Natural killer cell (primary cell): ENCODE results near the gene PCID2. TPM values are rescaled to one million over a fixed set of nuclear protein-coding genes. Genes with fewer than 3 reads are reported as not detected.

Source experiments
- ATAC-seq, 3 donors: fragments of 150-1000 bp in 2 of 3; fragments of 200-7000 bp in 1 of 3; cut with Tn5 transposase; 1 replicate in 1 of 3; 2 replicates in 2 of 3; pipeline ENCODE4 v1.10.0; 2021; ENCODE audit warnings: mild to moderate bottlenecking in 2 of 3, moderate library complexity in 2 of 3
- DNase-seq, 2 donors: peaks; one replicate each; pipeline versions ENCODE4 v3.0.0 to v3.0.0-alpha.2; 2013 to 2021; ENCODE audit warnings: mixed read lengths in 1 of 2
- H3K27ac ChIP-seq: one replicate; pipeline ENCODE4 v1.5.1; 2013; ENCODE audit warnings: mild to moderate bottlenecking, low read length
- H3K27me3 ChIP-seq: one replicate; pipeline ENCODE4 v1.6.1; 2013; ENCODE audit warnings: low read length; ENCODE audit not compliant: control insufficient read depth, insufficient read depth
- H3K36me3 ChIP-seq: one replicate; pipeline ENCODE4 v1.6.1; 2013; ENCODE audit warnings: low read length; ENCODE audit not compliant: control insufficient read depth, insufficient read depth
- H3K4me1 ChIP-seq: one replicate; pipeline ENCODE4 v1.6.1; 2013; ENCODE audit warnings: low read length; ENCODE audit not compliant: control insufficient read depth, insufficient read depth
- H3K4me3 ChIP-seq: one replicate; pipeline ENCODE4 v1.5.1; 2013; ENCODE audit warnings: low read length
- H3K9me3 ChIP-seq: one replicate; pipeline ENCODE4 v1.6.1; 2013; ENCODE audit warnings: low read length; ENCODE audit not compliant: control insufficient read depth, insufficient read depth
- H3K27ac Mint-ChIP-seq, 2 donors: one replicate each; pipeline ENCODE4 v1.8.0; 2022; ENCODE audit warnings: mild to moderate bottlenecking in 2 of 2, mixed read lengths in 2 of 2, moderate library complexity in 1 of 2
- H3K27me3 Mint-ChIP-seq, 2 donors: one replicate each; pipeline ENCODE4 v1.8.0; 2022; ENCODE audit warnings: low read depth in 2 of 2, mixed read lengths in 2 of 2
- H3K36me3 Mint-ChIP-seq: one replicate; pipeline ENCODE4 v1.8.0; 2022; ENCODE audit warnings: mixed read lengths
- H3K4me1 Mint-ChIP-seq, 2 donors: one replicate each; pipeline ENCODE4 v1.8.0; 2022; ENCODE audit warnings: mixed read lengths in 2 of 2
- H3K4me3 Mint-ChIP-seq: one replicate; pipeline ENCODE4 v1.8.0; 2022; ENCODE audit warnings: mild to moderate bottlenecking, moderate library complexity, mixed read lengths
- H3K9me3 Mint-ChIP-seq, 2 donors: one replicate each; pipeline ENCODE4 v1.8.0; 2022; ENCODE audit warnings: mixed read lengths in 2 of 2
- CTCF ChIP-seq: fragments of 200-600 bp; IDR thresholded peaks from one replicate; pipeline ENCODE4 v1.8.0; 2022; ENCODE audit warnings: antibody characterized with exemption
- WGBS: methylation state at CpG from one replicate; pipeline ENCODE4 v1.1.7; 2013; ENCODE audit warnings: missing lambda C conversion rate; ENCODE audit not compliant: insufficient coverage; 5-methylcytosine and 5-hydroxymethylcytosine counted together
- intact Hi-C: fragments of 100-400 bp; cut with micrococcal nuclease; formaldehyde crosslinking; loops from one replicate; pipeline ENCODE4 v1.14.2; 2022
- total RNA-seq, 4 donors: library from RNA; stranded (reverse); fragments of 120-200 nt in 1 of 4; gene quantifications; one replicate each; pipeline versions ENCODE4 v1.2.3 to v1.2.4, GENCODE V29; 2013 to 2022

PCID2 gene
- total RNA-seq, 3 donors from 2014 or later (not counting 1 experiment from before 2014, with no cell fraction given) = 26.4 to 68.9 (median 42.3) TPM

- Histone ChIP-seq H3K27ac (no peak overlapping the region), H3K27me3 (no peaks in the 10 kb centered on the region), H3K4me1 (peaks cover 23% of the 10 kb centered on the region), H3K9me3 (no peaks in the 10 kb centered on the region), H3K4me3 (no peak overlapping the region), H3K36me3 (peaks cover 16% of the 10 kb centered on the region)
- ATAC-seq (no peak), DNase-seq (no peak)
- Mint-ChIP-seq H3K36me3 (no peaks in the 10 kb centered on the region), H3K9me3 (no peaks in the 10 kb centered on the region), H3K4me3 (no peak overlapping the region), H3K27ac (peak overlapping the region in 1 of 2 donors; percentile 36), H3K27me3 (no peaks in the 10 kb centered on the region), H3K4me1 (peaks cover 16 to 36% of the 10 kb centered on the region in 2 donors)
- intact Hi-C loops = no loop called here
- TF ChIP-seq CTCF = no peak
- WGBS = 91% methylated on average over 14 of the region's 14 CpGs
Observed at GRCh38 chr13:113219256-113219940, 10.9 kb upstream of the PCID2 start.

GRCh38 chr13:113218586-113218985, 10.1 kb upstream of the PCID2 start:
- H3K36me3 ChIP-seq = peaks cover 15% of the 10 kb centered on the region
- H3K36me3 Mint-ChIP-seq = no peaks in the 10 kb centered on the region
- peak overlapping the region in 1 of 2 donors; percentile 36 for H3K27ac Mint-ChIP-seq

GRCh38 chr13:113216254-113217048, 8.0 kb upstream of the PCID2 start:
- H3K27ac Mint-ChIP-seq = no peak overlapping the region
- ATAC-seq (no peak), DNase-seq (no peak)
- peaks cover 28% of the 10 kb centered on the region for H3K4me1 ChIP-seq
- TF ChIP-seq CTCF = no peak
- H3K4me3 ChIP-seq = no peak overlapping the region
- no peak overlapping the region for H3K4me3 Mint-ChIP-seq
- no peaks in the 10 kb centered on the region for H3K36me3 Mint-ChIP-seq
- no peaks in the 10 kb centered on the region for H3K9me3 ChIP-seq
- peaks cover 9 to 30% of the 10 kb centered on the region in 2 donors for H3K4me1 Mint-ChIP-seq
- no peaks in the 10 kb centered on the region for H3K27me3 Mint-ChIP-seq
- H3K27ac ChIP-seq = no peak overlapping the region
- H3K9me3 Mint-ChIP-seq = no peaks in the 10 kb centered on the region
- intact Hi-C loops = no loop called here
- no peaks in the 10 kb centered on the region for H3K27me3 ChIP-seq
- 77% methylated on average over 7 of the region's 7 CpGs for WGBS
- peaks cover 19% of the 10 kb centered on the region for H3K36me3 ChIP-seq

More at GRCh38 chr13:113218586-113218985, 10.1 kb upstream of the PCID2 start:
- Histone ChIP-seq H3K4me1 (peaks cover 24% of the 10 kb centered on the region), H3K9me3 (no peaks in the 10 kb centered on the region), H3K4me3 (no peak overlapping the region), H3K27me3 (no peaks in the 10 kb centered on the region), H3K27ac (no peak overlapping the region)
- Mint-ChIP-seq H3K9me3 (no peaks in the 10 kb centered on the region), H3K27me3 (no peaks in the 10 kb centered on the region), H3K4me1 (peaks cover 16 to 36% of the 10 kb centered on the region in 2 donors), H3K4me3 (no peak overlapping the region)
- whole genome bisulfite sequencing = 88% methylated on average over 2 of the region's 3 CpGs
- DNase-seq (no peak), ATAC-seq (no peak)
- intact Hi-C loops = no loop called here
- TF ChIP-seq CTCF = no peak
